Measurements from ENCODE around the gene RNF40.
"Not testable (repeated sequence)": the region's sequence is repeated elsewhere in the genome, so short reads cannot be mapped to it uniquely, and the experiment has no call there.

The RNF40 gene

DNA sequence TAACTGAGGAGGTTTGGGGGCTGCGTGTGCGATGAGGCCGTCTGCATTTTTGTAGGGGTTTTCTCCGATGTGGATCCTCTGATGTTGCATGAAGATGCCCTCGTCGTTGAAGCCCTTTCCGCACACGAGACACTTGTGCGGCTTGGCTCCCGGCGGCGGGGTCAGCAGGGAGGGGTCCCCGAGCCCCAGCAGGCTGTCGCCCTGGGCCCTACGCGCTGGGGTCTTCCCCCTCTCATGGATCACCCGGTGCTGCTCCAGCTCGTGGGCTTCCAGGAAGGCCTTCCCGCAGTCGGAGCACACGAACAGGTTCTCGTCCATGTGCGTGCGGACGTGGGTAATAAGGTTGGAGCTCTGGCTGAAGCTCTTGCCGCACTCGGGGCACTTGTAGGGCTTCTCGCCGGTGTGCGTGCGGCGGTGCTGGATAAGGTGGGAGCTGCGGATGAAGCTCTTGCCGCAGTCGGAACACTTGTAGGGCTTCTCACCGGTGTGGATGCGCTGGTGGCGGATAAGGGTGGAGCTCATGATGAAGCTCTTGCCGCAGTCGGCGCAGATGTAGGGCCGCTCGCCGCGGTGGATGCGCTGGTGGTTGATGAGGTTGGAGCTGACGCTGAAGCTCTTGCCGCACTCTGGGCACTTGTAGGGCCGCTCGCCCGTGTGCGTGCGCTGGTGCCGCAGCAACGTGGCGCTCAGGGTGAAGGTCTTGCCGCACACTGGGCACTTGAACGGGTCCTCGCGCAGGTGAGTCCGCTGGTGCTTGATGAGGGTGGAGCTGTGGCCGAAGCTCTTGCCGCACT lies 20.6 kb downstream of the RNF40 start:
- DNase-seq (ENCODE audit: low spot score) = no peak

- no peak for DNase-seq (ENCODE audit: low spot score)
Observed at GRCh38 chr16:30783280-30784109, 21.4 kb downstream of the RNF40 start.

- DNase-seq (ENCODE audit: low spot score) = no peak
Observed at GRCh38 chr16:30784215-30784614, 22.1 kb downstream of the RNF40 start.

GRCh38 chr16:30785126-30786106 lies 23.3 kb downstream of the RNF40 start:
- no peak for DNase-seq (ENCODE audit: low spot score)

GRCh38 chr16:30786115-30786935 lies 24.2 kb downstream of the RNF40 start:
- no peak for DNase-seq (ENCODE audit: low spot score)

- DNase-seq (ENCODE audit: low spot score) = peak; percentile 36
Observed at GRCh38 chr16:30786936-30787612, 25.0 kb downstream of the RNF40 start, which contains the start of gene ZNF629. Gene ZNF629 (minus strand): TSS chr16:30787205. CDS start chr16:30784482, 2,723 bp downstream.

GRCh38 chr16:30787613-30788378 lies 25.7 kb downstream of the RNF40 start:
- no peak for DNase-seq (ENCODE audit: low spot score)

DNA sequence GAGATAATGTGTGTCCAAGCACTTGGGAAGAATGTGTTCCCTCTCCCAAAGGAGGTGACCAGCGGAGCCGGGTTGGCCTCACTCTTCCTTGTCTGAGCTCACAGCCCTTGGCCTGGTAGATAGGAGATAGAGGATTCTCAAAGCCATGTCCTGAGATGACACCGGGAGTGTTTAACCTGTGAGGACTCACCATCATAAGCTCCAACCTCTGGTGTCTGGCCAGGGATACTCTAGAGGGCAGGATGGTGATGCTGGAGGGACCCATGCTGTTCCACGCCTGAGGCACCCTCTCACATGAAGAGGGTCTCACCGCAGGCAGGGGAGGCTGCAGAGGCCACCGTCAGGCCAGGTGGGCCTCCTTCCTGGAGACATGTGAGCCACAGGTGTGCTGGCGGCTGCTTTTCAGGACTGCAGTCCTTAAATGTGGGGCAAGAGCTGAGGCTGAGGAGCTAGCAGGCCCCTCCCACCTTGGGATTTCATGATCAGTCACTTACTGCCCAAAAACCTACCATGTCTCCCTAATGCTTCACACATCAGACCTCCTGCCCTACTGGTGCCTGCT lies 31.5 kb downstream of the RNF40 start:
- no peak for DNase-seq (ENCODE audit: low spot score)

DNA sequence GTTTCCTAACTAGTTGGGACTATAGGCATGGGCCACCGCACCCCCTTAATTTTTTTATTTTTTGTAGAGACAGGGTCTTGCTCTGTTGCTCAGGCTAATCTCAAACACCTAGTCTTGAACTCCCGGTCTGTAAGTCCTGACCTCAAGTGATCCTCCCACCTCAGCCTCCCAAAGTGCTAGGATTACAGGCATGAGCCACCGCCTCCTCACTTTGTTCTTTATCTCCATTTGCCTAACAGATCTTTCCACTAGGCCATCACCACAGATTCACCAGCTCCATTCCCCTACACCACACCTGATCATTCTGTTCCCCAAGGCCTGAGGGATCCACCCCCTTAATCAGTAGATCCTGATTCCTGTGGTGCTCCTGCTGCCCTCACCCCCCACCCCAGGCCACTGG lies 32.5 kb downstream of the RNF40 start:
- no peak for DNase-seq (ENCODE audit: low spot score)

DNA sequence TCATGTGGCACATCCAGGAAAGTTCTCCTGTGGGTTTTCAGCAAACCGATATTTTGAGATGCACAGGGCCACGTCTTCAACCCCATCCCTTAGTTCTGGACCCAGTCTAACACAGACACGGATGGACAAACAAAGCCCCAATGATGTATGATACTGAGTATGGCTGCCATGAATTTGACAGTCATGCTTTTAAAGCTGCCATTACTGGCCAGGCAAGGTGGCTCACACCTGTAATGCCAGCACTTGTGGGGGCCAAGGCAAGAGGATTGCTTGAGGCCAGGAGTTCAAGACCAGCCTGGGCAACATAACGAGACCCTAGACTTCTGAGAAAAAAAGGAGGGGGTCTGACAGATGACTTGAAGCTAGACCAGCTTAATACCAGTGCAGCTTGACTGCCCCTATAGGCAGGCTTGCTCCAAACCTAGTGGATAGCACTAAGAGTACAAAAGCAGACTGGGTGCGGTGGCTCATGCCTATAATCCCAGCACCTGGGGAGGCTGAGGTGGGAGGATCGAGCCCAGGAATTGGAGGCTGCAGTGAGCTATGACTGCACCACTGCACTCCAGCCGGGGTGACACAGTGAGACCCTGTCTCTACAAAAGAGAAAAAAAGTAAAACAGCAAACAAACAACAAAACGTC lies 35.7 kb downstream of the RNF40 start:
- DNase-seq (ENCODE audit: low spot score) = no peak

DNA sequence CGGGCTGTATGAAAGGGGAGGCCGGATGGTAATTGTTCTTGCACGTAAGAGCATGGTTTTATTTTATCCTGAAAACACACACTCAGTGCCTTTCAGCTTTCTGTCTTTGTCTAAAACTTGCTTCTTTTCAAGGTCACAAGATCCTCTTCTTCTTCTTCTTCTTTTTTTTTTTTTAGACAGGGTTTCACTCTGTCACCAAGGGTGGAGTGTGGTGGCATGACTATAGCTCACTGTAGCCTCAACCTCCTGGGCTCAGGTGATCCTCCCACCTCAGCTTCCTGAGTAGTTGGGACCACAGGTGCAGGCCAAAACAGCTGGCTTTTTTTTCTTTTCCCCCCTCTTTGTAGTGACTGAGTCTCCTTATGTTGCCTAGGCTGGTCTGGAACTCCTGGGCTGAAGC lies 40.8 kb downstream of the RNF40 start:
- DNase-seq (ENCODE audit: low spot score) = no peak

DNA sequence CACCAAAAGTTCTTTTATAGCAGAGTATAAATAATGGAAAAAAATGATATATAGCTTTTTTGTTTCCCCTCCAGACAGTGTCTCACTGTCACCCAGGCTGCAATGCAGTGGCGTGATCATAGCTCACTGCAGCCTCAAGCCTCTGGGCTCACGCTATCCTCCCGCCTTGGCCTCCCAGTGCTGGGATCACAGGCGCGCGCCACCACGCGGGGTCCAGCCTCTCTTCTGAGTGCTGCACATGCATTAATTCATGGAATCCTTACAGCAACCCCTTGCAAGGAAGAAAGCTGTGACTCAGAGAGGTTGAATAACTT lies 42.9 kb downstream of the RNF40 start:
- DNase-seq (ENCODE audit: low spot score) = no peak

- DNase-seq (ENCODE audit: low spot score) = peak; percentile 53
Observed at GRCh38 chr16:30805370-30806169, 43.4 kb downstream of the RNF40 start.

DNA sequence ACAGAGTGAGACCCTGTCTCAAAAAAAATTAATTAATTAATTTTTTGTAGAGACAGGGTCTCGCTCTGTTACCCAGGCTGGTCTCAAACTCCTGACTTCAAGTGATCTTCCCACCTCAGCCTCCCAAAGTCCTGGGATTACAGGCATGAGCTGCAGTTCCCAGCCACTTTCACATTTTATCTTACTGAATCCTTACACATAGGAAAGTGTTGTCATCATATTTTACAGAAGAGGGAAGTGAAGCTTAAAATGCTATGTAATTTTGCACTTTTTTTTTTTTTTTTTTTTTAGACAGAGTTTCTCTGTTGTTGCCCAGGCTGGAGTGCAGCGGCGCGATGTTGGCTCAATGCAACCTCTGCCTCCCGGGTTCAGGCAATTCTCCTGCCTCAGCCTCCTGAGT lies 46.0 kb downstream of the RNF40 start:
- DNase-seq (ENCODE audit: low spot score) = no peak

DNA sequence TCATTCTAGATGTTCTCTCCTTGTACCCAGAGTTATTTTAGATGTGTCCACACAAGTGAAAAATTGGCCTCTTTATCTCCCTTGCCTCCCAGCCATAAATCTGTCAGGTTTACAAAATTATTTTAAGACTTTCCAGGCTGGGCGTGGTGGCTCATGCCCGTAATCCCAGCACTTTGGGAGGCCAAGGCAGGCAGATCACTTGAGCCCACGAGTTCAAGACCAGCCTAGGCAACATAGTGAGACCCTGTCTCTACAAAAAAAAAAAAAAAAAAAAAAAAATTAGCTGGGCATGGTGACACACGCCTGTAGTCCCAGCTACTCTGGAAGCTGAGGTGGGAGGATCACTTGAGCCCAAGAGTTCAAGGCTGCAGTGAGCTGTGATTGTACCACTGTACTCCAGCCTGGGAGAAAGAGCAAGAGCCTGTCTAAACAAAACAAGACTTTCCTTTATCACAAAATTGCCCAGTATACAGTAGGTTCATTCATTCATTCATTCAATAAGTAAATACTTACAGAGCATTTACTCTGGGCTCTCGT lies 46.8 kb downstream of the RNF40 start:
- DNase-seq (ENCODE audit: low spot score) = not testable (repeated sequence)

DNA sequence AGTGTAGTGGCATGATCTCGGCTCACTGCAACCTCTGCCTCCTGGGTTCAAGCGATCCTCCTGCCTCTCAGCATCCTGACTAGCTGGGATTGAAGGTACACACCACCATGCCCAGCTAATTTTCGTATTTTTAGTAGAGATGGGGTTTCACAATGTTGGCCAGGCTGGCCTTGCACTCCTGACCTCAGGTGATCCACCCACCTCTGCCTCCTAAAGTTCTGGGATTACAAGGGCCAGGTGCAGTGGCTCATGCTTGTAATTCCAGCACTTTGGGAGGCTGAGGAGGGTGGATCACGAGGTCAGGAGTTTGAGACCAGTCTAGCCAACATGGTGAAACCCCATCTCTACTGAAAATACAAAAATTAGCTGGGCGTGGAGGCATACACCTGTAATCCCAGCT lies 47.6 kb downstream of the RNF40 start:
- DNase-seq (ENCODE audit: low spot score) = not testable (repeated sequence)

GRCh38 chr16:30813821-30814189 lies 51.7 kb downstream of the RNF40 start:
- no peak for DNase-seq (ENCODE audit: low spot score)

DNA sequence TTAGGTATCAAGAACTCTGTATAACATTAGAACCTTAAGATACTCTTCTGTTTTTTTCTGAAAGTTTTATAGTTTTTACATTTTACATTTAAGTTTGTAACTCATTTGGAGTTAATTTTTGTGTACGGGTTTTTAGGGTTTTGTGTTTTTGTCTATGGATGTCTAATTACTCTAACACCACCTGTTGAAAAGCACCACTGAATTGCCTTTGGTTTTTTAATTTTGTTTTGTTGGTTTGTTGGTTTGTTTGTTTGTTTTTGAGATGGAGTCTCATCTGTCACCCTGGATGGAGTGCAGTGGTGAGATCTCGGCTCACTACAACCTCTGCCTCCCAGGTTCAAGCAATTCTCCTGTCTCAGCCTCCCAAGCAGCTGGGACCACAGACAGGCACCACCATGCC lies 54.6 kb downstream of the RNF40 start:
- no peak for DNase-seq (ENCODE audit: low spot score)

All from CD4-positive, alpha-beta T cell treated with Interleukin-2 at 100 ng/mL for 4 hours (primary cell).